HG03064 (cell line): ENCODE data around the gene SHISA7.
"Not testable (repeated sequence)": the region's sequence is repeated elsewhere in the genome, so short reads cannot be mapped to it uniquely, and the experiment has no call there.

ENCODE experiments used
- ATAC-seq: cut with Tn5 transposase; IDR thresholded peaks from one replicate; pipeline ENCODE4 v1.9.1; 2021; ENCODE audit warnings: low read depth; ENCODE audit not compliant: unreplicated experiment

SHISA7 gene

DNA sequence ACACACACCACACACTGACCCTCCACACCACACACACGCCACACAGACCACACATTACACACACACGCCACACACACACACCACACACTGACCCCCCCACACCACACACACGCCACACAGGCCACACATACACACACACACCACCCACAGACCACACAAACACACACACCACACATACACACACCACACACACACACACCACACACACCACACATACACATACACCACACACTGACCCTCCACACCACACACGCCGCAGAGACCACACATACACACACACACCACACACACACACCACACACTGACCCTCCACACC, 5.0 kb upstream of the SHISA7 start:
- ATAC-seq: not testable (repeated sequence)

DNA sequence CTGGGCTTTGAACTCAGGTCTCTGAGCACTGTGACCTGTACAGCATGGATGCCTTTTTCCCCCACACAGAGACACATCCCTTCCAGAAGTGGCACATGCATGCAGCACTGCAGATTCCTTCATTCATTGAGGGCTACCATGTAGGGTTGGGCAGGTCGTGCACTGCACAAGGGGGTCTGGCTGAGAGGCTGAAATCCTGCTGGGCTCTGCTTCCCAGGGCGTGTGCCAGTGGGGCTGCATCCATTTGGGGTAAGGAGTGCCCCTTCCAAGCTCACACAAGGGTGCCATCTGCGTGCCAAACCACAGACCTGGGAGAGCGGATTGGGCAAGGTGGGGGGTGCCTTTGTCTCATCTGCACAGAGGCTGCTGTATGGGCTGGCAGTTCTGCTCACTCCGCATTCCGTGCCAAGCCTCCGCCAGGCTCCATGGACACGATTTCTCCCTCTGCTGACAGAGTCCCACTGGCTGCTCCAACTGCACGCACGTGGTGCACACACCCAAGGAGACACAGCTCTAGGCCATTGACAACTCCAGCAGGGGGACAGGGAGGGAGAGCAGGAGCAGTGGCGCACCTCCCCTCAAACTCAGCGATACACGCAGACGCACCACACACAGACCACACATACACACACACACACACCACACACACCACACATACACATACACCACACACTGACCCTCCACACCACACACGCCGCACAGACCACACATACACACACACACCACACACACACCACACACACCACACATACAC, 4.5 kb upstream of the SHISA7 start:
- no peak for ATAC-seq

DNA sequence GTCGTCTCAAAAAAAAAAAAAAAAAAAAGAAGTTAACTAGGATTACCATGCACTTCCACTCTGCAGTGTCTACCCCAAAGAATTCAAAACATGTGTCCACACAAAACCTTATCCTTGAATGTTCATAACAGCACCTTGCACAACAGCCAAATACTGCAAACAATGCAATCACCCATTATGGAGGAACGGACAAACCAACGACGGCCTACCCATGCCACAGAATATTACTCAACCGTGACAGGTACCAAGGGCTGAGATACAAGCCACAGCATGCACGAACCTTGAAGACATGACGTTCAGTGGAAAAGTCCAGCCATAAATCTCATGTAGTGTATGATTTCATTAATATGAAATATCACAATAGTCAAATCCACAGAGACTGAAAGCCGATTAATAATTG, 3.0 kb upstream of the SHISA7 start:
- ATAC-seq: no peak

DNA sequence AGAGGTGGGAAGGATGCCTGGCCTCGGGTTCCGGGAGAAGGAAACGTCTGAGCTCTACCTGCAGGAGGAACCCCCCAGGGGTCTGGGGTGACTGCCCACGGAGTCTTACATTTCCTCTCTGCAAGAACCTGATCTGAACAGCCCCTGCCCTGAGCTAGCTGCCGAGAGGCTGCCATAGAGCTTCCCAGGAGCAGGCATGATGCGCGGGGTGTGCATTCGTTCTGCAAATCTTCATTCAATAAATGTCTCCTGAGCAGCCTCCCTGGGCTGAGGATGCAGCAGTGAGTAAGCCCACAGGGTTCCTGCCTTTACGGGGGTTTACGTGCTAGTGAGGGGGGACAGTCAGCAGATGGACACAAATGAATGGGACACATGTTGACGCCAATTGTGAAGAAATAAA, 1.5 kb upstream of the SHISA7 start:
- ATAC-seq: no peak

DNA sequence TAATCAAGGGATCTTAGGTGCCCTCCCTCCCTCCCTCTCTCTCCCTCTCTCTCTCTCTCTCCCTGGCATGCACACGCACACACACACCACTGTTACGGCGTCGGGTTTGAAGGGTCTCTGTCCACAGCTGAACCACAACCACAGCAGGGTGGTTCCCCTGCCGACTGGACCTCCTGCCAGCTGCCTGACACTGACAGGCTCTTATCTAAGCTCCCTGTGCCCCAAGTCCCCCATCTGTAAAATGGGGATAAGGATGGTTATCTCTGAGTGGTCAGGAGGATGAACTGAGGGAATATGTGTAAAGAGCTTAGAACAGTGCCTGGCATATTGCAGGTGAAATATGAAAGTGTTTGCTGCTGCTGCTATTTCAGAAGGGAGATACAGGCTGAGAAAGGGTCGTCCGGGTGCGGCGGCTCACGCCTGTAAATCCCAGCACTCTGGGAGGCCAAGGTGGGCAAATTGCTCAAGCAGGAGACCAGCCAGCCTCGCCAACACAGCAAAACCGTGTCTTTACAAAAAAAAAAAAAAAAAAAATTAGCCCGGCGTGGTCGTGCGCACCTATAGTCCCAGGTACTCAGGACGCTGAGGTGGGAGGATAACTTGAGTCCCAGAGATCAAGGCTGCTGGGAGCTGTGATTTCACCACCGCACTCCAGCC, 852 bp upstream of the SHISA7 start:
- no peak for ATAC-seq

DNA sequence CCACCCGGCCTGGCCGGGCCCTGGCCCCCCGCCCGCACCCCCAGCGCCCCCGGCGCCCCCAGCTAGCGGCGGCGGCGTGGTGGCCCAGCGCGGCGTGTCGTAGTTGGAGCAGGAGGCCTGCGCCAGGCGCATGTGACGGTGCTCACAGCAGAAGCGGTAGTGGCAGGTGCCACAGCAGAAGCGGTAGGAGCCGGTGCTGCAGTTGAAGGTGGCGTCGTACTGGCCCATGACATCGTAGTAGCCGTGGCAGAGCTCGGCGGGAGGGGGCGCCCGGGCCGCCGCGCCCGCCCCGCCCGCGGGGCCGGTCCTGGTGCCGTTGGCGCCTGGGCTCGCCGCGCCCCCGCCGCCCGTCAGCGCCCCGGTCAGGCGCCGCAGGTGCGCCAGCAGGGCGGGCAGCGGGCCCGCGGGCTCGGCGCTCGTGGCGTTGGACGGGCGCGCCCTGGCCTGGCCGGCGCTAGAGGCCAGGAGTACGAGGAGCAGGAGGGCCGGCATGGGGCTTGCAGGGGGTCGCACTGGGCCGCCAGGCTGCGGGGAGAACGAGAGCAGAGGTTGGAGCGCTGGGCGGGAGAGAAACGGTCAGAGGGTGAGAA, 633 bp downstream of the SHISA7 start:
- no peak for ATAC-seq

DNA sequence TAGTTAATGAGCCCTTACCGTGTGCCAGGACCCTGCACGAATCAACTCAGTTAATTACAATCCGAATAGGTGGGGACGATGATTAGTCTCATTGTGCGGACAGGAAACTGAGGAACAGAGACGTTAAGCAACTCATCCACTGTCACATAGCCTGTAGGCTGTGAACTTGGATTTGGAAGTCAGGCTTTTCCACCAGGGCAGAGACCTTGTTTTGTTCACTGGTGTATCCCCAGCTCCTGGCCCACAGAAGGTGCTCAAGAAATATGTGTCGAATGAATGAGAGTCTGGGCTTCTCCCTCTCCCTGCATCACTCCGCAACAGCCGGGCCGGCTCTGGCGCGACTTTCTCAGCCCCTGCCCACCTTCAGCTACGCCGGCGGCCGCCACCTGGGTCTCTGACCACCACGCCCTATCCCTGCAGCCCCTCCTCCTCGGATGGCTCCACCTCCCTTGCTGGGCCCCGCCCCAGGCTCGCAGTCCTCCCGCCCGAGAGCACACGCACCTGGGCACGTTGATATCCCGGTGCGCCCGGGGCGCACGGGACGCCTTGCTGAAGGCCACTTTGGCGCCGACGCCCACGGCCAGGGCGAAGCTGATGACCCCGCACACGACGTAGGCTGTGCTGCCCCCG, 1.3 kb downstream of the SHISA7 start:
- ATAC-seq: no peak

DNA sequence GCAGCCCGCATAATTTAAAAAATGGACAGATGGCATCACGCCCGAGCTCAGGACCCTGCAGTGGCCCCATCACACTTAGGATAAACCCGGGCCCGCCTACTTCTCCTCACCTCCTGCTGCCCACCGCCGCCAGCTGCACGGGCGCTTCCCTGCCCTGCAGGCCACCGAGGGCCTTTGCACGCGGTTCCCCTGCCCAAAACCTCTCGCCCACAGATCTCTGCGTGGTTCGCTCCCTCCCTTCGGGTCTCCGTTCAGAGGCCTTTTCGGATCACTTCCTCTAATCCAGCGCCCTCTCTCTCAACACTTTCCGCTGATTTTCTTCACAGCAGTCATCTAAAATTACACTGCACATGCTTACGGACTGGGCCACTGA, 1.8 kb downstream of the SHISA7 start:
- no peak for ATAC-seq

DNA sequence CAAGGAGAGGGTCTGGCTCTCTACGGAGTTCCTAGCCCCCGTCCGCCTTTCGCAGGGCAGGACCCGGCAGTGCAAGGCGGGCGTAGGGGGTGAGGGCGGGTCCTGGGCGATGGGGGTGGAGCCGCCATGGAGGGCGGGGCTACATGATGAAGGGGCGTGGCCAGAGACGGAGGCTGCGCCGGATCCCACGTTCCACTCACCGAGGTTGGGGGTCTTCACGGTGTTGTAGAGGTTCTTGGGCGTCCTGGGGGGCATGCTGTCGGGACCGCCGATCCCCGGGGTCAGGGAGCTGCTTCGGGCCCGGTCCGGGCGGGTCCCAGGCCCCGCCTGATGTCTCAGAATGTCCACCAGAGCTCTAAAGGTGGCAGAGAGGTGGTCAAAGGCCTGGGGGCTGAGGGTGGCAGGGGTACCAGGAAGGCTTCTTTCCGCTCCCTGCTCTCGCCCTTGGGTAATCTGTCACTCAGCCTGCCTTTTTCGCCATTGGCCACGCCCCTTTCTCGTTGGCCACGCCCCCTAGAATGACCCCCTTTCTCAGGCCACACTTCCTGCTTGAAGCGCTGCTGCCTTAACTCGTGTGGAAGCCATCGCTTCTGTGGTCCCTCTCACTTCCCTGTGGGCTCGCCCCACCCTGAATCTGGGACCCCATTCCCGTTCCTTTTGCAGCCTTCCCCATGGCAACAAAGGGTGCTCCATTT, 2.5 kb downstream of the SHISA7 start:
- ATAC-seq: no peak

DNA sequence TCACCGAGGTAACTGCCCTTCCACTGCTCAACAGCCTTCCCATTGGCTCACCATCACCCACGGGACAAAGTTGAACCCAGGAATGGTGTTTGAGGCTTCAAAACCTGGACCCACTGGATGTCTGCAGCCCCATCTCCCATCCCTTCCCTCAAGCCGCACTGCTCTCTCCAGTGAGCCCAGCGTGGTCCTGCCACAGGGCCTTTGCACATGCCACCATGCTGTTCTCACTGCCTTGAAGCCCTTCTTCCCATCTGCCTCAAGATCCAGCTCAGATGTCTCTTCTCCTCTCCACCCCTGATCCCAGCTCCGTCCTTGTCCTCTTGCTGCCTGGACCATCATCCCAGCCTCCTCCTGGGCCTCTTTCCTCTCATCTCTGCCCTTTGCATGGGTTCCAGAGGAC, 4.0 kb downstream of the SHISA7 start:
- no peak for ATAC-seq

DNA sequence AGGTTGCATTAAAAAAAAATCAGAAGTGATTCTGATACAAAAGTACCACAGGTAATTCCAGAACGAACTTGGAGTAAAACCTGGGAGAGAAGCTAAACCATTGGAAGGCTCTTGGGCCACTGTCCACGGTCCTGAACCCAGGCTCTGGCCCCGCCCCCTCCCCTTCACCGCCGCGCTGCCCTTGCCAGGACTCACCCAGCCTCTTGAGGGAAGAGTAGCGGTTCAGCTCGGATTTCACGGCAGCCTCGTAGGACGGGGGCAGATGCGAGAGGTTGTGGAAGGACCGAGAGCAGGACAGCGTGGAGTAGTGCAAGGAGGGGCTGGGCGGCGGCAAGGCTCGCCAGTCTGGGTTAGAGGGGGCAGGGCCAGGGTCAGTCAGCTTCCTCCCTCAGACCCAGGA, 5.7 kb downstream of the SHISA7 start:
- no peak for ATAC-seq

DNA sequence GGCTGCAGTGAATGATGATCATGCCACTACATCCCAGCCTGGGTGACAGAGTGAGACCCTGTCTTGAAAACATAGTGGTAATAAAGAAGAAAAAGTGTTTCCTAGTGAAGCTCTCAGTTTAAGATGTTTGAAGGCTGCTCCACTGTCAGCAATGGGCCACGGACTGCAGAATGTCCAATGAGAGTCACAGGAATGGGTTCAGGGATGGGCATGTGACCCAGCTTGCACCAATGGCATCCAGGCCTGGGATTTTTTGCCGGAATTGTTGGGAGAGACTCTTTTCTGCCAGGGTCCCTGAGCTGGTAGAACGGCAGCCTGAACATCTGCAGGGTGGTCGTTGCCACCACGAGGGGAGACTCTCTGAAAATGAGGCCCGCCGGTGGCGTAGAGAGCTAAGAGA, 6.3 kb downstream of the SHISA7 start:
- ATAC-seq: no peak

DNA sequence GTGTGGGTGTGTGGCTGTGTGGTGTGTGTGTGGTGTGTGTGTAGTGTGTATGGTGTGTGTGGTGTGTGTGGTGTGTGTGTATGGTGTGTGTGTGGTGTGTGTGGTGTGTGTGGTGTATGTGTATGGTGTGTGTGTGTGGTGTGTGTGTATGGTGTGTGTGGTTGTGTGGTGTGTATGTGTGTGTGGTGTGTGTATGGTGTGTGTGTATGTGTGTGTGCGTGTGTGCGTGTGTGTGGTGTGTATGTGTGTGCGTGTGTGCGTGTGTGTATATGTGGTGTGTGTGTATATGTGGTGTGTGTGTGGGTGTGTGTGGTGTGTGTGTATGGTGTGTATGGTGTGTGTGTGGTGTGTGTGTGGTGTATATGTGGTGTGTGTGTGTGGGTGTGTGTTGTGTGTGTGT, 8.1 kb downstream of the SHISA7 start:
- ATAC-seq: no peak

DNA sequence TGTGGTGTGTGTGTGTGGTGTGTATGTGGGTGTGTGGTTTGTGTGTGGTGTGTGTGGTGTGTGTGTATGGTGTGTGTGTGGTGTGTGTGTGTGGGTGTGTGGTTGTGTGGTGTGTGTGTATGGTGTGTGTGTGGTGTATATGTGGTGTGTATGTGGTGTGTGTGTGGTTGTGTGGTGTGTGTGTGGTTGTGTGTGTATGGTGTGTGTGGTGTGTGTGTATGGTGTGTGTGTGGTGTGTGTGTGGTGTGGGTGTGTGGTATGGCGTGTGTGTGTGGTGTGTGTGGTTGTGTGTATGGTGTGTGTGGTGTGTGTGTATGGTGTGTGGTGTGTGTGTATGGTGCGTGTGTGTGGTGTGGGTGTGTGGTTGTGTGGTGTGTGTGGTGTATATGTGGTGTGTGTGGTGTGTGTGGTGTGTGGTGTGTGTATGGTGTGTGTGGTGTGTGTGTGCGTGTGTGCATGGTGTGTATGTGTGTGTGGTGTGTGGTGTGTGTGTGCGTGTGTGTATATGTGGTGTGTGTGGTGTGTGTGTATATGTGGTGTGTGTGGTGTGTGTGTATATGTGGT, 8.7 kb downstream of the SHISA7 start:
- ATAC-seq: no peak

DNA sequence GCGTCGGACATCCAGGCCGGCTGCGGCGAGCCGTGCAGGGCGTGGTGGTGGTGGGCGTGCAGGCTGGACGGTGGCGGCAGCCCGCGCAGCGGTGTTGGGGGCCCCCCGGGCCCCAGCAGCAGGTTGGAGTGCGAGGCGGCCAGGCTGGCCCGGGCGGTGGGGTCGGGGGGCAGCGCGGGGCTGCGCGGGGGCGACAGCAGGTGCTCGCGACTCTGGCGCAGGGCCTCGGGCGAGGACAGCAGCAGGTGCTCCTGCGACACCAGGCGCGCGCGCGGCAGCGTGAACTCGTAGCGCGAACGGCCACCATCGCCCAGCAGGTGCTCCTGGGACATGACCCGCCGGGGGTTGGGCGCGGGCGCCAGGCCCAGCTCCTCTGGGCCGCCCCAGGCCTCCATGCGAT, 9.8 kb downstream of the SHISA7 start:
- ATAC-seq: no peak

DNA sequence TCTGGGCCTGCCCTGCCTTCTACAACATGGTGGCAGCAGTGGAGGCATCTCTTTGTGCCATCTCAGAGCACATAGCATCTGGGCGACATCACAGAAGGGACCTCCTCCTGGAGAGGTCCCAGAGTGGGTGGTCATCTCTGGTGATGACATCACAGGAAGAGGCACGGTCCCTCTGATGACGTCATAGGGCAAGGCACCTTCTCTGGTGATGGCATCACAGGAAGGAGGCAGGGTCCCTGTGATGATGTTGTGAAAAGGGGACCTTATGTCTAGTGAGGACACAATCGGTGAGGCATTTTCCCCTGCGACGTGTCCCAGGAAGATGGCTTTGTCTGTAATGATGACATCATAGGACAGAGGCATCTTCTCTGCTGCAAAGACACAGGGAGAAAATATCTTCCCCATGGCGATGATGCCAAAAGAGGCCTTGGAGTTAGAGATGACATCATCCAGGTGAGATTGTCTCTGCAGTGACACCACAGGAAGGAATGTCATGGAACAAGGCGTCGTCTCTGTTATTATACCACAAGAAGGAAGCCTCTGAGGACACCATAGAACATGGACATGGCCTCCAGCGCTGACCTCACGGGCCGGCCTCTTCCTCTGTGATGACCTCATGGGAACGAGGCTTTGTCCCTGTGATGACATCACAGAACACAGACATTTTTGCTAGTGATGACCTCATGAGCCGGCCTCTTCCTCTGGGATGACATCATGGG, 10.7 kb downstream of the SHISA7 start:
- no peak for ATAC-seq

DNA sequence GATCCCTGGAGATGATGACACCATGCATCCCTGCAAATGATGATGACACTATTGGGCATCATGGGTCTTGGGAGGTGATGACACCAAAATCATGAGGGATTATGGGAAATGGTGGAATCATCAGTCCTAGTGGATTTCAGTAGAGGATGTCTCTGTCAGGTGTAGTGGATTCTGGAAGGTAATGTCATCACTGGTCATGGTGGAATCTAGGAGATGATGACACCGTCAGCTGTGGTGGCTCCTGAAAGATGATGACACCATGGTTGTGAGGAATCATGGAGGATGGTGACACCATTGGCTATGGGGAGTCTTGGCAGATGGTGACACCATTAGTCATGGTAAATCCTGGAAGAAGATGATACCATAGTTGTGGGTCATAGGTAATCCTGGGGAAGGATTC, 11.9 kb downstream of the SHISA7 start:
- no peak for ATAC-seq

DNA sequence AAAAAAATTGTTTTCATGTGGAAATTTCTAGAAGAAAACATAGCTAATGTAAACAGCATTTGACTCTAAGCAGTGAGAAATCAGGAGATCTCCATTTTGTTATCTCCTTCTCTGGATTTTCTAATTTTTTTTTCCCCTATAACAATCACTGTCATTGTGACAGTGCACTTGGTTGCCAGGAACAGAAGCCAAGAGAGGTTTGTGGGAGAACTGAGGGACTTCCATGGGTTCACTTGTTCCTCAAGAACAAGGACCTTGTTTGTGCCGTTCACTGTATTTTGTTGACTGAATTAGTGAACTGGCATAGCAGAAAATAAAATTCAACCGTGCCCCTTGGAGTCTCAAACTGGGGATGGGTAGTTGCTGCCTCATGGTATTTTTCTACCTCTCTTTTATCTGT, 17.1 kb downstream of the SHISA7 start:
- ATAC-seq: no peak

DNA sequence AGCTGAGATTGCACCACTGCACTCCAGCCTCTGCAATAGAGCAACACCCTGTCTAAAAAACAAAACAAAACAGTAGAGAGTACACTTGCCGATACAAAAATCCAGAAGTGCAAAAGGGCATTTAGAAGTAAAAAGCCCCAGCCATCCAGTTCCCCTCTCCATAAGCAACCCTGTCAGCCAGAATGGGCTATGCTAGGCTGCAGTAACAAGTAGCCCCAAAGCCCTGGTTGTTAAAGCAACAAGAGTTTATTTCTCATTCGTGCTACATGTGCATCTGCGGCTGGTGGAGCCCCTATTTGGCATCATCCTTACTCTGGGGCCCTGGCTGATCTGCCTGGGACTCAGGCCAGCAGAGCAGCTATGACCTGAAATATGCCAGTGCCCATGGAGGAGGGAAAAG, 18.6 kb downstream of the SHISA7 start:
- no peak for ATAC-seq

DNA sequence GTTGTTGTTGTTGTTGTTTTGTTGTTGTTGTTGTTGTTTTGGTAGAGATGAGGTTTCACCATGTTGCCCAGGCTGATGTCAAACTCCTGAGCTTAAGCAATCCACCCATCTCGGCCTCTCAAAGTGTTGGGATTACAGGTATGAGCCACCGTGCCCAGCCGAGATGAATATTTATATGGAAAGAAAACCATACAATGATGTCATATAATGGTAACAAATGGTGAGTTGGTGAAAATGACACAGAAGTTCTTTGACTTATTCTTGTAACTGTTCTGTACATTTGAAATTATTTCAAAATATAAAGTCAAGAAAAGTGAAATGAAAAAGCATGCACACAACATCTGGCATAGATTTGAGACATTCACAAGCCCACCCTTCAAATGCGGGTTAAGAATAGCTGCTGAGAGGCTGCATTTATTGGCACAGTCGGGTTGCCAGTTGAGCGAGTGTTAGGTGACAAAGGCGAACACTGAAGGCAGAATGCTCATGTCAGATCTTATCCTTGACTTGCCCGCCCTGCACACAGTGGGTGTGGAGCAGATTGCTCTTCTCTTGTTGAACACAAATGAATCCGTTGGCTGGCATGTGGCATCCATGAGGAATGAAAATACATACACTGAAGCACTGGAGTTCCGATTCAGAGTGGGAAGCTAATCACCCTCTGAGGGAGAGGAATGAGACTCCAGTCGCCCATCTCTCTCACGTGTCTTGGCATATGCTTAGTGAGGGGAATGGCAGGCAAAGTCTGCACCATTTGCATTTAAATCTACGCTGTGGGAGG, 19.7 kb downstream of the SHISA7 start:
- no peak for ATAC-seq
